Stimulated activated effector memory CD8-positive, alpha-beta T cell treated with anti-CD3 and anti-CD28 coated beads, Interleukin-12 subunit alpha, Interleukin-12 subunit beta, amount 100 ng/mL, for 72 hours (primary cell): ENCODE data around the gene FRMD1.
A peak's percentile ranks its signal among the peaks of the same experiment; 100 is the strongest.

Source experiments
- ATAC-seq: fragments of 150-1000 bp; cut with Tn5 transposase; 2 replicates; pipeline ENCODE4 v1.10.0; 2021
- DNase-seq, 2 donors: peaks; one replicate each; pipeline ENCODE4 v3.0.0; 2021 to 2022; ENCODE audit warnings: low spot score in 2 of 2
- H3K27ac Mint-ChIP-seq: one replicate; pipeline ENCODE4 v1.8.0; 2022; ENCODE audit warnings: mild to moderate bottlenecking, mixed read lengths
- H3K36me3 Mint-ChIP-seq: one replicate; pipeline ENCODE4 v1.8.0; 2022; ENCODE audit warnings: mild to moderate bottlenecking, mixed read lengths
- H3K4me1 Mint-ChIP-seq: one replicate; pipeline ENCODE4 v1.8.0; 2022; ENCODE audit warnings: mixed read lengths
- H3K4me3 Mint-ChIP-seq: one replicate; pipeline ENCODE4 v1.8.0; 2022; ENCODE audit warnings: mild to moderate bottlenecking, mixed read lengths
- H3K9me3 Mint-ChIP-seq: one replicate; pipeline ENCODE4 v1.8.0; 2022; ENCODE audit warnings: mixed read lengths

Gene FRMD1

DNA sequence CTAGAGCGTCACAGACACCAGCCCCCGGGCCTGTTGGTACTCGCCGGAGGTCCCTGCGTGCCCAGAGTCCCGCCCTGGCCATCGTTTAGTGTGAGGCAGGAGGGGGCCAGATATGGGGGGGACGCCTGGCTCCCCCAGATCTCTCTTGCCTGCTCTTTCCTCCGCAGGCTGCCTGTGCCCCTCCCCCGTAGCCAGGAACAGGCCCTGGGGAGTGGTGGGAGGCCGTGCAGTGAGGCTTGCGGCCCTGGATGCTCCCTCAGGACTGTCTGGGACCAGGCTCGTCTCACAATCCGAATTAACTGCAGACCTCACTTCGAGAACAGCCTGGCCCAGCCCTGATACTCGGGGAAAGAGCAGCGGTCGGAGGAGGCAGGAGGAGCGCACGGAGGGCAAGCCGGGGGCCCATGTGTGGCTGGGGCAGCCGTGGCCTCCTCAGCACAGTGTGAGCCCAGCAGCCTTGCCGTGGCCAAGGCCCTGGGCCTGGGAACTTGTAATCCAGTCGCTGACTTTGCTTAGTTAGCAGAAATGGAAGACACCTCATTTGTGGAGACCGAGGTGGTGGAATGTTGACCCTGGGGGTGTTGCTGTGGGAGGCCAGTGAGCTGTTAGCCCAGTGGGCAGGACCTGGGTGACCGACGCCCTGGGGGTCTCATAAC is 28.7 kb downstream of the FRMD1 start:
- DNase-seq (no peak), ATAC-seq (no peak)
- no peak overlapping the region for H3K27ac Mint-ChIP-seq
- no peaks in the 10 kb centered on the region for H3K36me3 Mint-ChIP-seq
- H3K4me3 Mint-ChIP-seq = no peak overlapping the region
- H3K4me1 Mint-ChIP-seq = no peaks in the 10 kb centered on the region
- H3K9me3 Mint-ChIP-seq = no peaks in the 10 kb centered on the region

DNA sequence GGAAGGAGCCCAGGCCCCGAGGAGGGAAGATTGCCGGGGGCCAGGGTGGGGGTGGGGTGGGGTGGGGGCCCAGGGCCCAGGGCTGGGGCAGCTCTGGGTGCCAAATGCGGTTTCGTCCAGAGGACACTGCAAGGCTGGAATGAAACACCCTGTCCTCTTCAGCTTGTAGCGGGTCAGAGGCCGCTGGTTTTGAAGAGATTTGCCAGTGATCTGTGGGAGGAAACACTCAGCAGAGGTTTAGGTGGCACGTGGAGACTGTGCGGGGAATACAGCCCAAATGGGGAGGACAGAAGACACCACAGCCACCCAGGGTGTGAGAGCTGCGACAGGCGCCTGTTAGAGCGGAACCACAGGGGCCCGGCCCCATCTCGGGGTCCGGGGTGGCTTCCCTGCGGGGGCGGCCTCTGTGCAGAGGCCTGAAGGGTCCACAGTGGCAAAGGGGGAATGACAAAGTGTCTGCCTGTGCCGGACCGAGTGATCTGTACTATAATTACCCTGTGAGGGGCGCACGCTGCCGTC is 29.2 kb downstream of the FRMD1 start:
- DNase-seq (no peak), ATAC-seq (no peak)
- Mint-ChIP-seq H3K4me3 (no peak overlapping the region), H3K4me1 (no peaks in the 10 kb centered on the region), H3K9me3 (no peaks in the 10 kb centered on the region), H3K36me3 (no peaks in the 10 kb centered on the region), H3K27ac (no peak overlapping the region)

DNA sequence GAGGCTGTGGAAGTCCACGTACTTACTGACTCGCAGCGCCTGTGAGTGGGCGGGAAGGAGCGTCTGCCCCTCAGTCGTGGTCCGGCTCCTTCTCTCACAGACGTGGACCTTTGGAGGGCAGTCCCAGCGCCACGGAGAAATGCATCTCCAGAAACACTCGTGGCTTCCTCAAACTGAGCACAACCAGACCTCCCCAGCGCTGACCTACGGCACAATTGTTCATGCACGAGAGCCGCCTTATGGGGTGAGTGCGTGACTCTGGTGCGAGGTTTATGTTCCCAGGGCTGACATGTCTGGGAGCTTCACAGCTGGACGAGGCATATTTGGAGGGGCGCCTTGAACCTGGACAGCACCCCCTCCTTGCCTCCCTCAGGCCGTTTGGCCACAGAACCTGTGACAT is 29.7 kb downstream of the FRMD1 start:
- Mint-ChIP-seq H3K36me3 (no peaks in the 10 kb centered on the region), H3K9me3 (no peaks in the 10 kb centered on the region), H3K4me1 (no peaks in the 10 kb centered on the region), H3K4me3 (no peak overlapping the region), H3K27ac (no peak overlapping the region)
- no peak for DNase-seq
- no peak for ATAC-seq

DNA sequence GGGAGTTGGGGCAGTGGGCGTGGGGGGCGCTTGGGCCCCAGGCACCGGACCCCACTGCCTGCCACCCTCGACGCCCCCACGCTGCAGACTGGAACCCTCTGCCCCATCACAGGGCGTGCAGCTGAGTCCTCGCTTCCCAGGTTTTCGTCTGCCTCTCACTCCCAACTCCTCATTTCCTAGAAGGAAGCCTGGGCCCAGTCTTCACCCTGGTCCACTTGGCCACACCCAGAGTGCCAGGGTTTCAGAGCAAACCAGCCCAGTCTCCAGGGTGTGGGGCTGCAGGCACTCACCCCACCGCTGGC is 30.3 kb downstream of the FRMD1 start:
- Mint-ChIP-seq H3K9me3 (no peaks in the 10 kb centered on the region), H3K4me1 (no peaks in the 10 kb centered on the region), H3K36me3 (no peaks in the 10 kb centered on the region), H3K4me3 (no peak overlapping the region), H3K27ac (no peak overlapping the region)
- DNase-seq (no peak), ATAC-seq (no peak)

DNA sequence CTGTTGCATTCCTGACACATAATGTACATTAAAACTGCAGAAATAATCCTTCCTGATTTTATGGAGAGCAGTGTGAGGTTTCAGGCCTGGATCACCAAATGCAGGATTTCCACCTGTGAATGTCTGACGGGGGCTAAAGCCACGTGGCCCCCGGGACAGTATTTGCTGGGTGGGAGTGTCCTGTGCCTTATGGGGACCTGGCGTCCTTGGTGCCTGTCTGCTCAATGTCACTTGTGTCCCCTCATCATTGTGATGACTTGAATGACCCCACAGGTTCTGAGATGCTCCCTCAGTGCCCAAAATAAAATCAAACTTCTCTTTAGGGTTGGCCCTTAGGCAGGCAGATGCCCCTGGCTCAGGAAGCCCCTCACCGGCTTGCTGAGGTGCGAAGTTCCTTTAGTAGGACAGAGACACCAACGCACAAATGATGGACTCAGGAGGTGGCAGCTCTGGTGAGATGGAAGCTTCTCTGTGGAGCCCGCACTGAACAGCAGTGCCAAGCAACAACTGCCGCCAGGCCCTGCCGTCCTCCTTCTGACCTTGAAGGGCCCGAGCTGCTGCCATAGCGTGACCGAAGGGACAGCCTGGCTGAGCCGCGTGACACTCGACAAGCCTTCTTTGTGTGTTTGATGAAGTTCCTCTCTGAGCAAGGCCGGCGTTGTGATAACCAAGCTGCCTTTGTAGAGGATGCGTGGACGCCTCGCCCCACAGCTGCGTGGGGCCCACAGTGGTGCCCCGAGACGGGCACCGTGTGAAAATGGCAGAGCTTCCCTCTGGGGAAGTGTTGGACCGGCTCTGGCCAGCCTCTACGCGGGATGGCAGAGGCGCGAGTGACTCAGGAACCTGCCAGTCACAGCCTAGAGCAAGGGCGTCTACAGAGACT is 30.9 kb downstream of the FRMD1 start:
- Mint-ChIP-seq H3K4me1 (no peaks in the 10 kb centered on the region), H3K9me3 (no peaks in the 10 kb centered on the region), H3K4me3 (no peak overlapping the region), H3K27ac (no peak overlapping the region), H3K36me3 (no peaks in the 10 kb centered on the region)
- no peak for DNase-seq
- ATAC-seq = no peak

DNA sequence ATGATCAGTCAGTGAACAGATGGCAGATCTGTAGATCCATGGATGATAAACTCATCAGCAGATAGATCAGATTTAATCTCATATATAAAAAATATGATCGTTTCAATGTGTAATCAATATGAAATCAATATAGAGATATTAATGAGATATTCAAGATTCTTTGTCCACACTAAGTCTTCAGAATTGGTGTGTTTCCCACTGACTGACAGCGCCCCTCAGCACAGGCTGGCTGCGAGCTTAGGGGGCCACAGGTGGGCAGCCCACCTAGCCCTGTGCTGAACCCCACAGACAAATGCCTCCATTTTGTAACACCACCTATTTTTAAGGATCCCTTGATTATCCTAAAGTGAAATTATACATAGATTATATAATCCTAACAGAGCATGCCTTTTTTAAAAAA is 32.3 kb downstream of the FRMD1 start:
- no peak overlapping the region for H3K27ac Mint-ChIP-seq
- H3K4me3 Mint-ChIP-seq = no peak overlapping the region
- DNase-seq = no peak
- no peak for ATAC-seq
- no peaks in the 10 kb centered on the region for H3K9me3 Mint-ChIP-seq
- no peaks in the 10 kb centered on the region for H3K4me1 Mint-ChIP-seq
- H3K36me3 Mint-ChIP-seq = no peaks in the 10 kb centered on the region

DNA sequence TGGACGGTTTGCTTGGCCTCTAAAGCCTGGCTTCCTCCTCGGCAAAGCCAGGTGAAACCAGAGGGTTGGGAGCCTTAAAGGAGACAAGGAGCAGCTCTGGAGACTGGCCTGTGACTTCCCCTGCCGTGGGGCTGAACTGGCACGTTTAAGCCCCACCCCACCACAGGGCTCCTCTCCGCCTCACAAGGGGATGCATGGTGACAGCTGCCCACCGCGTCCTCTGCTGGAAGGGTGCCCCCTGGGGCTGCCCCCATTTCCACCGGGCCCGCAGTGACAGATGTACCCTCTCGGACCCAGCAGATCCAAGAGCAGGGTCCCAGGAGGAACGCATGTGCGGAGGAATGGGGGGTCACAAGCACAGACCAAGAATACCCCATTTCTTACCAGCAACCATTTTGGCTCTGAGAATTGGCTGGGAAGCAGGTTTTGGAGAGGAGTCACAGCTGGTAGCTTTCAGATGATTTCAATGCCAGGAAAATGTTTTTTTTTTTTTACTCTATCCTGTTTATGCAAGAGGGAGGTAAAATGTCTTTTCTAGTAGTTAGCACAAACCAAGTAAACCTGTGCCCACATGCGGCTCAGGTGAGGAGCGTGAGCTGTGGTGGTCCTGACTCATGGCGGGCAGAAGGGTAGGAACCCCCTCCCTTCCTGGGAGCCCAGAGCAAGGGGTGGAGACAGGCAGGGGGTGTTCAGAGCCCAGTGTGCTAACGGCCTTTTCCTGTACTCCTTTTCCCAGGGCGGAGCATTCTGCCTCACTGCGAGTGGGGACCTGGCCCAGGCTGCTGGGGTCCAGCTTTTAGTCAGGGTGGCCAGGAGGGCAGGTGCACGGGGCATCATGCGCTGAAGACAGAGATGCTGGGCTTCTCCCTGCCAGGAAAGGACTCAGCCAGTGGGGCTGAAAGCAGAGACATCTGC is 33.0 kb downstream of the FRMD1 start:
- no peaks in the 10 kb centered on the region for H3K4me1 Mint-ChIP-seq
- no peak for DNase-seq
- ATAC-seq = no peak

GRCh38 chr6:168045141-168045691 is 33.8 kb downstream of the FRMD1 start:
- H3K9me3 Mint-ChIP-seq = peaks cover 4% of the 10 kb centered on the region
- no peaks in the 10 kb centered on the region for H3K4me1 Mint-ChIP-seq
- no peak for DNase-seq
- H3K27ac Mint-ChIP-seq = no peak overlapping the region
- no peak for ATAC-seq
- H3K36me3 Mint-ChIP-seq = no peaks in the 10 kb centered on the region
- no peak overlapping the region for H3K4me3 Mint-ChIP-seq

More for the DNA sequence above, 33.0 kb downstream of the FRMD1 start:
- H3K9me3 Mint-ChIP-seq = no peaks in the 10 kb centered on the region
- H3K27ac Mint-ChIP-seq = no peak overlapping the region
- H3K4me3 Mint-ChIP-seq = no peak overlapping the region
- H3K36me3 Mint-ChIP-seq = no peaks in the 10 kb centered on the region

DNA sequence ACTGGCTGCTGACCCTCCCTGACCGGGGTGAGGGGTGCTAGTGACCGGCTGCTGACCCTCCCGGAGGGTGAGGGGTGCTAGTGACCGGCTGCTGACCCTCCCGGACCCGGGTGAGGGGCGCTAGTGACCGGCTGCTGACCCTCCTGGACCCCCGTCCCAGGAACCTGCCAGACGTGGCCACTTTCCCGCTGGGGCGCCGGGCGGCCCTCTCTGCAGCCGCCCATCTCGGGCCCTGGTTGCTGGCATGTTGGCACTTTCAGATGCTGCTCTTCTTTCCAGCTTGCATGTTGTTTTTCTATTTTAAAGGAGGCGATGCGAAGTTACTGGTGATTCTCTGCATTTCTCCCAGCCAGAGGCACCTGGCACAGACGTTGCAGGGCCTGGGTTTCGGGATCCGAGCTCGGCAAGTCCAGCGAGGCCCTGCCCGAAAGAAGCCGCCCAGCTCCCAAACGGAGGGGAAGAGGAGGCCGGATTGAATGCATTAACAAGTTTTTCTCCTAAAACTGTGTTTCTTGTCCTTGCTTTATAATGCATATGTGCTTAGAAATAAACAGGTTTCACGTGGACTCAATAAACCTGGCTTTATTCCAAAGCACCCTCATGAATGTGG is 34.4 kb downstream of the FRMD1 start:
- DNase-seq (no peak), ATAC-seq (no peak)
- Mint-ChIP-seq H3K4me1 (no peaks in the 10 kb centered on the region), H3K36me3 (no peaks in the 10 kb centered on the region), H3K27ac (no peak overlapping the region), H3K9me3 (peaks cover 4% of the 10 kb centered on the region), H3K4me3 (no peak overlapping the region)

- no peaks in the 10 kb centered on the region for H3K36me3 Mint-ChIP-seq
- ATAC-seq = no peak
- H3K4me3 Mint-ChIP-seq = no peak overlapping the region
- DNase-seq = no peak
- H3K4me1 Mint-ChIP-seq = no peaks in the 10 kb centered on the region
- H3K27ac Mint-ChIP-seq = no peak overlapping the region
- H3K9me3 Mint-ChIP-seq = peaks cover 4% of the 10 kb centered on the region
Measured at GRCh38 chr6:168043848-168044415, 35.1 kb downstream of the FRMD1 start.

- Mint-ChIP-seq H3K9me3 (peaks cover 4% of the 10 kb centered on the region), H3K4me3 (no peak overlapping the region), H3K27ac (no peak overlapping the region), H3K4me1 (no peaks in the 10 kb centered on the region), H3K36me3 (no peaks in the 10 kb centered on the region)
- DNase-seq = no peak
- no peak for ATAC-seq
Measured at GRCh38 chr6:168043193-168043847, 35.7 kb downstream of the FRMD1 start.

DNA sequence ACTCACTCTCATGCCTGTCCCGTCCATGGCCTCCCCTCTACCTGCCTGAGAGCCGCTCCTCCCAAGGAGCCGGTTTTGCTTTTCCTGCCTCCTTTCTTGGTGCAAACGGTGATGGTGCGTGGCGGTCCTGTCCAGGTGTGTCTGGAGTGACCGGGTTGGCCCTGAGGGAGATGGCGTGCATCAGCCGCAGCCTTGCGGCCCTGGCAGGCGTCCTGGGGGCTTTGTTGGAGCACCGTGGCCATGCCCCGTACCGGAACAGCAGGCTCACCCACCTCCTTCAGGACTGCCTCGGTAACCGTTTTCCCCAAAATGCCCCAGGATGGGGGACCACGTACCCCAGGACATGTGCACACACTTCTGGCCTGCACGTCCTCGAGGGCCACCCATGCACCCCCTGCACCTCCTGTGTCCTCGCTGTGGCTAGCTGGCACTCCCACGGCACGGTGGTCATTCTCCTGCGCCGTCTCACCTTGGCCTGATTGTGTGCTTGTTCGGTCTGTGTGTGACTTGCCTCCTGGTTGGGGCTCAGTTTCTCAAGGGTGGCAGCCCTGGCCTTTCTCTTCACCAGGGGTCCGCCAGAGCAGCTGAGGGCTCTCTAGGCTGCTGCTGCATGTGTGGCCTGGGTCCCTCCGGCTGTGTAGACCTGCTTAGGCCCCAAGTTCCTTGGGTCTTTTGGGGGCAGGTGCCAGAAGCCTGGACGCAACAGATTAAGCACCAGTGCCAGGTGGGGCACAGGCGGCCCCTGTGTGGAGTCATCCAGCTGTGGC is 36.4 kb downstream of the FRMD1 start:
- ATAC-seq (peak; percentile 19), DNase-seq (no peak)
- H3K4me1 Mint-ChIP-seq = no peaks in the 10 kb centered on the region
- H3K9me3 Mint-ChIP-seq = peaks cover 4% of the 10 kb centered on the region
- H3K36me3 Mint-ChIP-seq = no peaks in the 10 kb centered on the region
- no peak overlapping the region for H3K4me3 Mint-ChIP-seq
- H3K27ac Mint-ChIP-seq = no peak overlapping the region

DNA sequence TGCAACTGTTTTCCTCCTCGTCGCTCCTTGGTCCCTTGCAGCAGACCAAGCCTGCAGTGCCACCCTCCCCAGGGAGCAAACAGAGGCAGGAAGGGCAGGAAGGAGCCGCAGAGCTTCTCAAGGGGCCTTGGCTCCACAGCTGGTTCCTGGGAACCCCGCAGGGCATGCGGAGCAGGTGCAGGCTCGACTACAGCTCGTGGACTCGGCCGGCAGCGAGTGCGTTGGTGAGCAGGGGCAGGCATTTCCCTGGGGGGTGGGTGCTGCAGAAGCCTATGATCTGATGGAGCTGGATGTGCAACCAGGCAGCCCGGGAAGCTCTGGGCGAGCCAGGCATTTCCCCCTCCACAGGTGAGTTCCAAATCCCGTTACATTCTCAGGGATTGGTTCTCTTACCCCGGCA is 37.1 kb downstream of the FRMD1 start:
- DNase-seq (no peak), ATAC-seq (no peak)
- no peaks in the 10 kb centered on the region for H3K4me1 Mint-ChIP-seq
- no peak overlapping the region for H3K27ac Mint-ChIP-seq
- no peaks in the 10 kb centered on the region for H3K36me3 Mint-ChIP-seq
- no peak overlapping the region for H3K4me3 Mint-ChIP-seq
- peaks cover 4% of the 10 kb centered on the region for H3K9me3 Mint-ChIP-seq
